Endothelial cell of umbilical vein (primary cell): ENCODE data around the gene CDCA5. TPM values are rescaled to one million over a fixed set of nuclear protein-coding genes. Genes with fewer than 3 reads are reported as not detected.

Experiments
- BruUV-seq: library from RNA; stranded (reverse); fragments of 400-500 nt; replicated peaks from 2 replicates; lab custom pipeline; 2021; lab: Mats Ljungman, UMichigan
- CTCF ChIA-PET: fragments of 300-600, 350-600 bp; sonication (Branson Sonifier 250); formaldehyde crosslinking; loops from one replicate; lab custom pipeline; 2021; ENCODE audit warnings: antibody characterized with exemption, inconsistent platforms; lab: Charles Lee
- POLR2A ChIA-PET: fragments of 300-600, 350-600 bp; sonication (Branson Sonifier 250); formaldehyde crosslinking; loops from one replicate; lab custom pipeline; 2021; ENCODE audit warnings: antibody characterized with exemption, inconsistent platforms; lab: Charles Lee
- DNase-seq: peaks from one replicate; pipeline ENCODE4 v3.0.0-alpha.2; 2011; ENCODE audit warnings: low read depth, low spot score
- FAIRE-seq: peaks from 2 replicates; lab custom pipeline; 2011; peaks lifted over from hg19 to GRCh38; lab: Jason Lieb, UNC
- H2AFZ ChIP-seq: 2 replicates; pipeline ENCODE4 v1.6.0; 2012; ENCODE audit warnings: low read depth, low read length, control low read depth, inconsistent platforms
- H3K27ac ChIP-seq: 2 replicates; pipeline ENCODE4 v1.5.1; 2011; ENCODE audit warnings: low read depth, mild to moderate bottlenecking, control low read depth, low read length, moderate library complexity; ENCODE audit not compliant: insufficient read depth
- H3K27me3 ChIP-seq, 2 experiments: 2 replicates each; pipeline versions ENCODE4 v1.6.0 to v1.6.1; 2011; ENCODE audit warnings: low read length in 2 of 2, mixed read lengths in 1 of 2; ENCODE audit not compliant: control insufficient read depth in 2 of 2, insufficient read depth in 2 of 2
- H3K36me3 ChIP-seq, 2 experiments: 2 replicates in 1 of 2; 3 replicates in 1 of 2; pipeline ENCODE4 v1.5.1; 2011; ENCODE audit warnings: low read length in 2 of 2, mild to moderate bottlenecking in 1 of 2, moderate library complexity in 1 of 2; ENCODE audit not compliant: control insufficient read depth in 2 of 2, insufficient read depth in 2 of 2; ENCODE audit errors: extremely low read depth in 1 of 2
- H3K4me1 ChIP-seq: 3 replicates; pipeline ENCODE4 v1.5.1; 2011; ENCODE audit warnings: mild to moderate bottlenecking, low read length; ENCODE audit not compliant: control insufficient read depth, insufficient read depth; ENCODE audit errors: extremely low read depth
- H3K4me2 ChIP-seq: 2 replicates; pipeline ENCODE4 v1.6.1; 2011; ENCODE audit warnings: low read length, control low read depth, mixed read lengths; ENCODE audit not compliant: insufficient read depth
- H3K4me3 ChIP-seq, 3 experiments: fragments of 200-600 bp in 1 of 3; sonication (generic), shearing (Covaris generic) in 1 of 3; replicated peaks in 1 of 3; 2 replicates each; pipeline ENCODE4 v1.5.1; 2011 to 2016; ENCODE audit warnings: control low read depth in 3 of 3, low read length in 3 of 3, mild to moderate bottlenecking in 2 of 3, inconsistent platforms in 1 of 3, low read depth in 1 of 3, moderate library complexity in 1 of 3; ENCODE audit not compliant: insufficient read depth in 1 of 3
- H3K79me2 ChIP-seq: 2 replicates; pipeline ENCODE4 v1.6.0; 2012; ENCODE audit warnings: low read length, inconsistent platforms; ENCODE audit not compliant: control insufficient read depth, insufficient read depth
- H3K9ac ChIP-seq: replicated peaks from 2 replicates; pipeline ENCODE3; 2011; ENCODE audit warnings: low read length, control low read depth; ENCODE audit not compliant: insufficient read depth; ENCODE audit errors: extremely low read depth
- H3K9me1 ChIP-seq: replicated peaks from 3 replicates; pipeline ENCODE4 v1.6.0; 2011; ENCODE audit warnings: mild to moderate bottlenecking, low read length; ENCODE audit not compliant: control insufficient read depth, insufficient read depth; ENCODE audit errors: extremely low read depth
- H3K9me3 ChIP-seq: replicated peaks from 2 replicates; pipeline ENCODE4 v1.5.1; 2012; ENCODE audit warnings: low read length, inconsistent platforms; ENCODE audit not compliant: control insufficient read depth, insufficient read depth
- H4K20me1 ChIP-seq: replicated peaks from 2 replicates; pipeline ENCODE3; 2011; ENCODE audit warnings: mild to moderate bottlenecking, low read length; ENCODE audit not compliant: control insufficient read depth, insufficient read depth; ENCODE audit errors: extremely low read depth
- CTCF ChIP-seq, 2 donors: IDR thresholded peaks; 1 replicate in 1 of 2; 2 replicates in 1 of 2; pipeline ENCODE4 v1.5.1; 2011; ENCODE audit warnings: low read length in 2 of 2, mild to moderate bottlenecking in 2 of 2, moderate library complexity in 2 of 2, control low read depth in 1 of 2, inconsistent platforms in 1 of 2, low read depth in 1 of 2; ENCODE audit not compliant: insufficient read depth in 1 of 2; ENCODE audit errors: extremely low read depth in 1 of 2
- EZH2 ChIP-seq: IDR thresholded peaks from 2 replicates; pipeline ENCODE4 v1.6.1; 2012; ENCODE audit warnings: borderline replicate concordance, low read depth, mild to moderate bottlenecking, moderate library complexity, low read length, inconsistent platforms; ENCODE audit not compliant: severe bottlenecking
- FOS ChIP-seq: IDR thresholded peaks from 2 replicates; pipeline ENCODE4 v1.6.1; 2011; ENCODE audit warnings: mild to moderate bottlenecking, low read length, moderate library complexity, borderline replicate concordance; ENCODE audit not compliant: insufficient read depth
- GATA2 ChIP-seq: IDR thresholded peaks from 2 replicates; pipeline ENCODE4 v1.7.0; 2011; ENCODE audit warnings: low read depth, mild to moderate bottlenecking, moderate library complexity, mixed read lengths, low read length; ENCODE audit not compliant: insufficient read length, insufficient read depth
- JUN ChIP-seq: IDR thresholded peaks from 2 replicates; pipeline ENCODE4 v1.6.1; 2011; ENCODE audit warnings: borderline replicate concordance, low read depth; ENCODE audit not compliant: insufficient read length, insufficient read depth
- MAX ChIP-seq: IDR thresholded peaks from 2 replicates; pipeline ENCODE4 v1.6.1; 2011; ENCODE audit not compliant: insufficient read depth, insufficient read length
- MYC ChIP-seq: IDR thresholded peaks from one replicate; pipeline ENCODE4 v1.6.1; 2011; ENCODE audit warnings: mild to moderate bottlenecking, low read depth, low read length
- POLR2A ChIP-seq: IDR thresholded peaks from 2 replicates; pipeline ENCODE4 v1.6.1; 2012; ENCODE audit warnings: low read depth, mild to moderate bottlenecking, control low read depth, low read length
- POLR2AphosphoS5 ChIP-seq: IDR thresholded peaks from 2 replicates; pipeline ENCODE4 v1.6.1; 2012; ENCODE audit warnings: low read depth, mild to moderate bottlenecking, control low read depth, low read length, moderate library complexity; ENCODE audit not compliant: insufficient read depth
- dilution Hi-C: fragments of 300-500 bp; cut with MboI; formaldehyde crosslinking; loops from one replicate; pipeline ENCODE4 v1.15.0; 2019; ENCODE audit warnings: low sequenced_read_pairs; ENCODE audit not compliant: extremely low pct_ligation_motif_present
- intact Hi-C: fragments of 100-400 bp; cut with micrococcal nuclease; formaldehyde crosslinking; loops from one replicate; pipeline ENCODE4 v1.10.0; 2022
- polyA plus RNA-seq, 4 experiments: library from polyadenylated mRNA; depleted of rRNA in 3 of 4; stranded (reverse) in 3 of 4; unstranded in 1 of 4; fragments of >200 nt; gene quantifications; 2 replicates each; pipeline versions ENCODE4 v1.2.1 to v1.2.3, GENCODE V29; 2011 to 2012; ENCODE audit warnings: missing spikeins in 1 of 4
- total RNA-seq: library from RNA; stranded (reverse); gene quantifications from 2 replicates; pipeline ENCODE4 v1.2.3, GENCODE V29; 2021

Gene CDCA5
- total and polyA plus RNA-seq, 2 donors (not counting 3 experiments of a cell fraction or from before 2014, with no cell fraction given) = 16.4 to 35.7 TPM

DNA sequence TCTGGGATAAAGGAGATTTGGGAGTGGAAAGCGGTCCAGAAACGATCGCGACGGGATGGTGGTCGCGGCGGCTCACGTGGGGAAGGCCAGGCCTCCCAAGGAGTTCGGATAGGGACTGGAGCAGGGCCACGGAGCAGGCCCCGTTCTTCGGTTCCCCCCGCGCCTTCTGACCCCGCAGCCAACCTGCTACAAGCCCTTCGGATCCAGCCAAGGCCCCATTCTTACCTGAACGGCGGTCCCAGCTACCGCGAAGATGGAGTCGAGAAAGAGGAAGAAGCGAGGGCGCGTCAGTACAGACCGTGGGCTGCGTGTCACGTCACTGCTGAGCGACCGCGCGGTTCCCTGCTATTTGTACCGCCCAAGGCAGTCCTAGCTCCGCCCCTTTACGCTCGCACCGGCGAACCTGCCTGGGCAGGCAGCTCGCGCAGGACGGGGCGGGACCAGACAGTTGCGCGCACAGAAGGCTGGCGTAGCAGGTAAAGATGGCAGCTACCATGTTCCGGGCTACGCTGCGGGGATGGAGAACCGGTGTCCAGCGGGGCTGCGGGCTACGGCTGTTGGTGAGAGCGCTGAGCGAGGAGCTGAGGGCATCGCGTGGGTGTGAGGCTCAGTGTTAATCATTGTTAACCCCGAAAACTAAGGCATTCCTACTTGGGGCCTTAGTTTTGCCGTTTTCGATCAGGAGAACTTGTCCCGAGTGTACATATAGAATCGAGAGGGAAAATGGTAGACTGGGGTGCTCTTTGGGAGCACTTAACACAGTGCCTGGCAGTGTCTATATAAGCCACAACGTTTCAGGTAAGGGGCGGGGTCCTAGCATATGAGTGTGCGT is 38.2 kb upstream of the CDCA5 start, which contains the start of the genes FAU and MRPL49:
Gene FAU, minus strand, starts transcription at position 270 of the 832 bp plus-strand sequence. CDS start 321 bp downstream, outside the sequence.
Gene MRPL49, plus strand, starts transcription at position 457 of the 832 bp plus-strand sequence. Its CDS starts 26 bp downstream, at position 483.
- H3K79me2 ChIP-seq = peaks cover 33% of the 10 kb centered on the region
- H3K4me2 ChIP-seq = peak within 1 kb of the TSS; percentile 83
- FAIRE-seq (peak; percentile 92), DNase-seq (peak; percentile 98)
- H2AFZ ChIP-seq = peak within 1 kb of the TSS; percentile 85
- H3K9ac ChIP-seq = peak within 1 kb of the TSS; percentile 90
- H3K27ac ChIP-seq = peak within 1 kb of the TSS; percentile 74
- TSS peak; percentile 48 for BruUV-seq
- no peaks in the 10 kb centered on the region for H3K27me3 ChIP-seq
- dilution Hi-C loops = no loop called here
- H3K36me3 ChIP-seq = peaks cover 10 to 27% of the 10 kb centered on the region in 2 experiments
- peak within 1 kb of the TSS; percentile 73 to 94 (median 82) for H3K4me3 ChIP-seq
- H3K9me1 ChIP-seq = no peaks in the 10 kb centered on the region
- no peaks in the 10 kb centered on the region for H4K20me1 ChIP-seq
- POLR2A ChIA-PET = interaction anchor here (0.8 to 1.9 kb wide), 4 partner anchors 13 to 140 kb away, joined by 3 to 7 read pairs (median 6); partner anchors contain the start of gene POLA2
- CTCF ChIA-PET = interaction anchor here (0.9 to 3.4 kb wide), 4 partner anchors 11 to 59 kb away, joined by 3 to 45 read pairs (median 10); partner anchors contain the start of genes CAPN1, SYVN1 and TM7SF2
- no peaks in the 10 kb centered on the region for H3K9me3 ChIP-seq
- H3K4me1 ChIP-seq = peaks cover 11% of the 10 kb centered on the region
- TF ChIP-seq POLR2AphosphoS5 (peak; percentile 91), FOS (no peak), CTCF (IDR thresholded peaks at IDR 0.05; ENCODE audit: extremely low read depth in 1 of 2, insufficient read depth in 1 of 2, low read depth in 1 of 2, low read length in 2 of 2) (no peak), MAX (peak; percentile 55), EZH2 (no peak), GATA2 (no peak), POLR2A (peak; percentile 93), MYC (peak; percentile 11), JUN (no peak)
- intact Hi-C loops = loop anchor here (1.0 kb wide), 1 partner anchor 13 kb away; no protein-coding TSS in a partner anchor
